Vagina (tissue), 2 donors: ENCODE measurements around the gene MYO7A.

Experiments used
- CTCF ChIP-seq, 3 experiments: fragments of 450-650 bp in 2 of 3; fragments of 200-600 bp in 1 of 3; sonication (generic) in 1 of 3; IDR thresholded peaks; one replicate each; pipeline ENCODE4 v1.5.1; 2017 to 2019; ENCODE audit warnings: antibody characterized with exemption in 3 of 3, mild to moderate bottlenecking in 2 of 3, moderate library complexity in 2 of 3
- POLR2A ChIP-seq, 2 donors: fragments of 450-650 bp; IDR thresholded peaks; one replicate each; pipeline ENCODE4 v1.6.1; 2017; ENCODE audit warnings: antibody characterized with exemption in 2 of 2, mild to moderate bottlenecking in 2 of 2, moderate library complexity in 2 of 2

GRCh38 chr11:77230878-77231605 is 103.0 kb downstream of the MYO7A start:
- TF ChIP-seq CTCF (IDR thresholded peaks at IDR 0.05) (no peak), POLR2A (IDR thresholded peaks at IDR 0.05) (no peak)
